RWPE2 (cell line): ENCODE data around the gene DTWD2.
"Not testable (repeated sequence)": the region's sequence is repeated elsewhere in the genome, so short reads cannot be mapped to it uniquely, and the experiment has no call there.

Experiments
- ATAC-seq: fragments of 200-7000 bp; cut with Tn5 transposase; 3 replicates; pipeline ENCODE4 v1.9.1; 2021; ENCODE audit warnings: low read depth
- DNase-seq: peaks from one replicate; pipeline ENCODE4 v3.0.0-alpha.2; 2020; ENCODE audit warnings: low spot score
- H3K27ac ChIP-seq: fragments of 450-650 bp; 2 replicates; pipeline ENCODE4 v1.5.1; 2017; ENCODE audit warnings: mild to moderate bottlenecking; ENCODE audit not compliant: poor library complexity, severe bottlenecking
- H3K27me3 ChIP-seq: fragments of 250-450 bp; sonication (Bioruptor Pico); 2 replicates; pipeline ENCODE4 v1.5.1; 2021; ENCODE audit warnings: mild to moderate bottlenecking, moderate library complexity; ENCODE audit not compliant: insufficient read depth, poor library complexity, severe bottlenecking
- H3K36me3 ChIP-seq: fragments of 250-450 bp; sonication (Bioruptor Pico); 2 replicates; pipeline ENCODE4 v1.5.1; 2020; ENCODE audit warnings: low read depth, mild to moderate bottlenecking, moderate library complexity
- H3K4me1 ChIP-seq: fragments of 250-450 bp; sonication (Bioruptor Pico); 2 replicates; pipeline ENCODE4 v1.5.1; 2021; ENCODE audit warnings: mild to moderate bottlenecking, moderate library complexity; ENCODE audit not compliant: insufficient read depth, poor library complexity, severe bottlenecking
- H3K4me3 ChIP-seq: fragments of 250-450 bp; sonication (Bioruptor Pico); 2 replicates; pipeline ENCODE4 v1.5.1; 2021; ENCODE audit warnings: mild to moderate bottlenecking, moderate library complexity; ENCODE audit not compliant: severe bottlenecking
- H3K9me3 ChIP-seq: fragments of 250-450 bp; sonication (Bioruptor Pico); 2 replicates; pipeline ENCODE4 v1.5.1; 2021; ENCODE audit warnings: mild to moderate bottlenecking, moderate library complexity; ENCODE audit not compliant: severe bottlenecking
- TF ChIP-seq, protein P1 (sequence below): fragments of 450-650 bp; IDR thresholded peaks from one replicate; pipeline ENCODE4 v1.5.1; 2017; ENCODE audit warnings: mild to moderate bottlenecking, moderate library complexity; ENCODE audit not compliant: poor library complexity, severe bottlenecking

Gene DTWD2

DNA sequence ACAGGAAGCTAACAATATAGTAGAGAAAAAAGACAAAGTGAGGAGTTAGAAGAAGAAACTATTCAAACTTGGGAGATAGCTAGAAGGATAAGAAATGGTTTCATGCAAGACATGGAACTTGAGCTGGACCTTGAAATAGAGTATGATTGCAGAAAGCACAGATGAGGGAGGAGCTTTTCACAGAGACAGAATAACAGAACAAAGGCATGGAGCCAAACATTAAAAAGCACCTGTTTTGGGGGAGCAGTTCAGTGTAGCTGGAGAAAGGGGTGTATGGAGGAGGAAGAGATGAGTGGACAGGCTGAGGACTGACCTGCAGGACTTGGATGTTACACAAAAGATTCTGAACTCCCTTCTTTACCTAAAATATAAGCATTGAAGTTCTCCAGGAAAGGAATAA is 25.2 kb downstream of the DTWD2 start:
- ATAC-seq (no peak), DNase-seq (no peak)
- Histone ChIP-seq H3K27ac (no peak overlapping the region), H3K9me3 (no peaks in the 10 kb centered on the region), H3K27me3 (no peaks in the 10 kb centered on the region), H3K4me1 (no peaks in the 10 kb centered on the region), H3K4me3 (no peak overlapping the region), H3K36me3 (no peaks in the 10 kb centered on the region)
- TF ChIP-seq, protein P1, sequence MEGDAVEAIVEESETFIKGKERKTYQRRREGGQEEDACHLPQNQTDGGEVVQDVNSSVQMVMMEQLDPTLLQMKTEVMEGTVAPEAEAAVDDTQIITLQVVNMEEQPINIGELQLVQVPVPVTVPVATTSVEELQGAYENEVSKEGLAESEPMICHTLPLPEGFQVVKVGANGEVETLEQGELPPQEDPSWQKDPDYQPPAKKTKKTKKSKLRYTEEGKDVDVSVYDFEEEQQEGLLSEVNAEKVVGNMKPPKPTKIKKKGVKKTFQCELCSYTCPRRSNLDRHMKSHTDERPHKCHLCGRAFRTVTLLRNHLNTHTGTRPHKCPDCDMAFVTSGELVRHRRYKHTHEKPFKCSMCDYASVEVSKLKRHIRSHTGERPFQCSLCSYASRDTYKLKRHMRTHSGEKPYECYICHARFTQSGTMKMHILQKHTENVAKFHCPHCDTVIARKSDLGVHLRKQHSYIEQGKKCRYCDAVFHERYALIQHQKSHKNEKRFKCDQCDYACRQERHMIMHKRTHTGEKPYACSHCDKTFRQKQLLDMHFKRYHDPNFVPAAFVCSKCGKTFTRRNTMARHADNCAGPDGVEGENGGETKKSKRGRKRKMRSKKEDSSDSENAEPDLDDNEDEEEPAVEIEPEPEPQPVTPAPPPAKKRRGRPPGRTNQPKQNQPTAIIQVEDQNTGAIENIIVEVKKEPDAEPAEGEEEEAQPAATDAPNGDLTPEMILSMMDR: no peak

DNA sequence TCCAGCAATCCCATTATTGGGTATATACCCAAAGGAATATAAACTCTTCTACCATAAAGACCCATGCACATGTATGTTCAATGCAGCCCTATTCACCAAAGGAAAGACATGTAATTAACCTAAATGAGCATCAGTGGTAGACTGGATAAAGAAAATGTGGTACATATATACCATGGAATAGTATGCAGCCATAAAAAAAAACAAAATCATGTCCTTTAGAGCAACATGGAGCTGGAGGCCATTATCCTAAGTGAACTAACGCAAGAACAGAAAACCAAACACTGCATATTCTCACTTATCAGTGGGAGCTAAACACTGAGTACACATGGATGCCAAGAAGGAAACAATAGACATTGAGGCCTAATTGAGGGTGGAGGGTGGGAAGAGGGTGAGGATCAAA is 27.8 kb downstream of the DTWD2 start:
- Histone ChIP-seq H3K4me3 (no peak overlapping the region), H3K9me3 (no peaks in the 10 kb centered on the region), H3K27ac (no peak overlapping the region), H3K4me1 (no peaks in the 10 kb centered on the region), H3K27me3 (peaks cover 4% of the 10 kb centered on the region), H3K36me3 (no peaks in the 10 kb centered on the region)
- DNase-seq (no peak), ATAC-seq (no peak)
- TF ChIP-seq, protein P1: no peak

DNA sequence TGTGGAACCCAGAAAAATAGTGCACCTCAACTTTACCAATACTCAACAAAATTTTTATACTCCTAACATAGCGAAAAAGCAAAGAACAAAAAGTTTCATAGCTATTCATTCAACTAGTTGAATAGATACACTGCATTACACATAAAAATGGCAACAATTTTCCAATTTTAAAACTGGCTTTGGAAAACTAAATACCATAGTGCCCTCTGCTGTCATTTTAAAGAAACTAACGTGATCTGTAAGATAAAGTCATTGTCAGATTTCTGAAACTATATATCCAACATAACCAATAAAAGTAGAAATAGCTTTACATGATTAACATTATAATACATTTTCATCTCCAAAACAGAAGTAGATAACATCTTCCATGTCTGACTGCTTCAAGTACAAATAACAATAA is 31.6 kb downstream of the DTWD2 start:
- H3K27ac ChIP-seq: no peak overlapping the region
- H3K4me3 ChIP-seq: no peak overlapping the region
- TF ChIP-seq, protein P1: peak; percentile 77
- H3K36me3 ChIP-seq: no peaks in the 10 kb centered on the region
- no peaks in the 10 kb centered on the region for H3K4me1 ChIP-seq
- ATAC-seq (no peak), DNase-seq (no peak)
- H3K27me3 ChIP-seq: peaks cover 4% of the 10 kb centered on the region
- no peaks in the 10 kb centered on the region for H3K9me3 ChIP-seq

DNA sequence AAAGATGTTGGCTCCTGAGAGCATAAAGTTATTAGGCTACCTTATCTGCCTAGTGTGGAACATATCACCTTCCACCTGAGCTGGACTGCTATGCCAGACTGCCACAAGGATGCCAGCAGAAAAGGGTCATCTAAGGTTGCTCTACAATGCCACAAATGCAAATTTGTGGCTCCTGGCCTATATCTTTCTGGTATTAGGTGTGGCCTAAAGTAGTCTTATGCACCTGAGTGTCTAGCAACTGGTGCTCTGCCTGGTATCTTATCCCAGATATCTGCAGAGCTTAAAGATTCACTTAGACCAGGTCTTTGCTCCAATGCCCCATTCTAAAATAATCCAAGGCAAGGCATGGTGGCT is 34.7 kb downstream of the DTWD2 start:
- Histone ChIP-seq H3K4me1 (no peaks in the 10 kb centered on the region), H3K27ac (no peak overlapping the region), H3K36me3 (no peaks in the 10 kb centered on the region), H3K9me3 (no peaks in the 10 kb centered on the region), H3K27me3 (peaks cover 4% of the 10 kb centered on the region), H3K4me3 (no peak overlapping the region)
- DNase-seq (no peak), ATAC-seq (no peak)
- TF ChIP-seq, protein P1: no peak

DNA sequence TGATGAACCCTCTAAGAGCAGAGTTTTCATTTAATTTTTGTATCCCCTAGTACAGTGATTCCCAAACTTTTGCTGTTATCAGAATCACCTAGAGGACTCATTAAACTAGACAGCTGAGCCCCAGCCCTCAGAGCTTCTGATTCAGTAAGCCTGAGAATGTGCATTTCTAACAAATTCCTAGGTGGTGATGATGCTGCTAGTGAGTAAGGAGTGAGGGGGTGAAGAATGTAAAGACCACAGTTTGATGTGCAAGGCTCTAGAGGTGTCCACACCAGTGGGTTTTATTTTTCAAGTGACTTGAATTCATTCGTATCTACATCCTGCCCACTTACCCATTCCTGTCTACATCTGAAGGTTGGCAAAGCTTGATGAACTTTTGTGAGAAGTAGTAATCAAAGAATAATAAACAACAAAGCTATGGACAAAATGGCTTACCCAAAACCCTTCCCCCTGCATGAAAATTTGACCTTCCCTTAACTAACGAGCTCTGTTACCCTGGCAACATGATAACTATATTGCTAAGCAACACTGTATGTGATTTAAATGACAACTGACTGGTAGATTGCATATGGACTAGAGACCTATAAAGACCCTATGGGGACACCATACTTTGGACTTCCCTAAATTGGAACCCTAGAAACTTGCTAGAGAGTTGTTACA is 35.2 kb downstream of the DTWD2 start:
- H3K4me1 ChIP-seq: no peaks in the 10 kb centered on the region
- no peaks in the 10 kb centered on the region for H3K9me3 ChIP-seq
- no peak overlapping the region for H3K4me3 ChIP-seq
- H3K27ac ChIP-seq: no peak overlapping the region
- no peak for ATAC-seq
- TF ChIP-seq, protein P1: no peak
- peaks cover 4% of the 10 kb centered on the region for H3K27me3 ChIP-seq
- no peaks in the 10 kb centered on the region for H3K36me3 ChIP-seq
- DNase-seq: no peak

DNA sequence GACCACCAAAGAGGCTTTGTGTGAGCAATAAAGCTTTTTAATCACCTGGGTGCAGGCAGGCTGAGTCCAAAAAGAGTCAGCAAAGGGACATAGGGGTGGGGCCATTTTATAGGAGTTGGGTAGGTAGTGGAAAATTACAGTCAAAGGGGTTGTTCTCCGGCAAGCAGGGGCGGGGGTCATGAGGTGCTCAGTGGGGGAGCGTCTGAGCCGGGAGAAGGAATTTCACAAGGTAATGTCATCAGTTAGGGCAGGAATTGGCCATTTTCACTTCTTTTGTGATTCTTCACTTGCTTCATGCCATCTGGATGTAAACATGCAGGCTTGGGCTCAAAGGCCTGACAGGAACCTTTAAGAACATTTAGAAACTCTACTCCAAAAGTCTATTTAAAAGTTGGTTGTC is 36.0 kb downstream of the DTWD2 start:
- H3K27me3 ChIP-seq, H3K27ac ChIP-seq, H3K4me1 ChIP-seq, H3K36me3 ChIP-seq, ATAC-seq, DNase-seq, H3K4me3 ChIP-seq, H3K9me3 ChIP-seq: not testable (repeated sequence)

DNA sequence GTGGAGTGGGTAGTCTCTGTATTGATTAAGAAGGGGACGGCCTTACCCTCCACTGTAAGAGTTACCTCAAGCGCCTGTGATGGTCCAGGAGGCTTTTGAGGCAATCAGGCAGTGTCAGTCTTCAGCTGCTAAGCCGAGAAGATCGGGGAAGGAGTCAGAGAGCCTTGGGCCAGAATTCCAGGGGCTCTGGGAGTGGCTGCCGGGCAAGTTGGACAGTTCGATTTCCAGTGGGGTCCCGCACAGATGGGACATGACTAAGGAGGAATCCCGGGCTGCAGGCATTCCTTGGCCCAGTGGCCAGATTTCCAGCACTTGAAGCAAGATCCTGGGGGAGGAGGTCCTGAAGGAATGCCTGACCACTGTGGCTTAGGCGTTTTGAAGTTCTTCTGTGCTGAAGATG is 38.0 kb downstream of the DTWD2 start:
- not testable (repeated sequence) for H3K27ac ChIP-seq, H3K36me3 ChIP-seq, H3K9me3 ChIP-seq, H3K27me3 ChIP-seq, ATAC-seq, H3K4me1 ChIP-seq, DNase-seq, H3K4me3 ChIP-seq
